GM19025 (cell line): Measurements from ENCODE around the gene SLC7A6.

Experiments used
- ATAC-seq: cut with Tn5 transposase; IDR thresholded peaks from one replicate; pipeline ENCODE4 v1.9.1; 2021; ENCODE audit warnings: mild to moderate bottlenecking, low read depth, moderate library complexity; ENCODE audit not compliant: unreplicated experiment

SLC7A6 gene

GRCh38 chr16:68264128-68265077 is at the start of gene SLC7A6:
Gene SLC7A6 (plus strand): TSS chr16:68264526. CDS start chr16:68274727, 10,201 bp downstream.
- peak; percentile 68 for ATAC-seq

DNA sequence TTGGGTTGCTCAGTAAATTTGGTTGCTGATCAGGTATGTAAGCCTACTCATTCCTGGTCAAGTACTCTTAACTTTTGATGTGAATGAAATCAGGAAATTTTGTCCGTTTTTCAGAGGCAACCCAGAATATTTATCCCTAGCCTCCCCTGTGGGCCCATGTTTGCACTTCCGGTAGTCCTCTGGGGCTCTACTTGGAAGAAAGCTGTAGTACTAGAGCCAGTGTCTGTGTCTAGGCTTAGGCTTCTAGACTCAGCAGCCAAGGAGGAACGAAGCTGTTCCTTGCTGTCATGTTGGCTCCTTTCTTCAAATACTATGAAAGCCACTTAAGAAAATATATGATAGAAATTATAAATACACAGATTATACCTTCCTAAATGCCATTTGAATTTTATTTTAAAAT is 49.6 kb upstream of the SLC7A6 start:
- no peak for ATAC-seq

GRCh38 chr16:68215302-68215701 is 49.0 kb upstream of the SLC7A6 start:
- ATAC-seq: no peak

DNA sequence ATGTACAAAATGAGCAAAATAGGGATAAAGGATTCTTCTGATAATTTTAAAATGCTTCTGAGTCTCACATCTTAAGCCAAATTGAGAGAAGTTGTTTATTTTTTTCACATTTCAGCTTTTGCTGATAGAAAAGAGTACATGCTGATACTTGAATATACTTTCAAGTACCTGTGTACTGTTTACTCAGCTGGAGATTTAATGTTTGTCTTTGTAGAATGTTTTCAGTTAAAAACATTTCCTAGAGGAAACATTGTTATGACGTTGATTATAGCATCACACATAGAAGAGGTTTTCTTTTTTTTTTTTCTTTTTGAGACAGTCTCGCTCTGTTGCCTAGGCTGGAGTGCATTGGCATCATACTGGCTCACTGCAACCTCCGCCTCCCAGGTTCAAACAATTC is 48.1 kb upstream of the SLC7A6 start:
- ATAC-seq: no peak

GRCh38 chr16:68217506-68217905 is 46.8 kb upstream of the SLC7A6 start:
- no peak for ATAC-seq

GRCh38 chr16:68219725-68220351 is 44.5 kb upstream of the SLC7A6 start:
- ATAC-seq: no peak

DNA sequence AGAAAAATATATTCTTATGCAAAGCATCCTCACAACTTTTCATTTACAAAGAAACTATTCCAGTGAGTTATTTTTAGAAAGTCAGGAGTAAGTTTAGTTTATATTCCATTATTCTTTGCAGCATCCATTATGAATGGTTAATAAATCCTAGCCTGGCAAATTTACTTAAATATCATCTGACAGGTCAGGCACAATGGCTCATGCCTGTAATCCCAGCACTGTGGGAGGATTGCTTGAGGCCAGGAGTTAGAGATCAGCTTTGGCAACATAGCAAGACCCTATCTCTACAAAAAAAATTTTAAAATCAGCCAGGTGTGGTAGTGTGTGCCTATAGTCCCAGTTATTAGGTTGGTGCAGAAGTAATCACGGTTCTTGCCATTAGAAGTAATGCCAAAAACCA is 41.3 kb upstream of the SLC7A6 start:
- no peak for ATAC-seq

DNA sequence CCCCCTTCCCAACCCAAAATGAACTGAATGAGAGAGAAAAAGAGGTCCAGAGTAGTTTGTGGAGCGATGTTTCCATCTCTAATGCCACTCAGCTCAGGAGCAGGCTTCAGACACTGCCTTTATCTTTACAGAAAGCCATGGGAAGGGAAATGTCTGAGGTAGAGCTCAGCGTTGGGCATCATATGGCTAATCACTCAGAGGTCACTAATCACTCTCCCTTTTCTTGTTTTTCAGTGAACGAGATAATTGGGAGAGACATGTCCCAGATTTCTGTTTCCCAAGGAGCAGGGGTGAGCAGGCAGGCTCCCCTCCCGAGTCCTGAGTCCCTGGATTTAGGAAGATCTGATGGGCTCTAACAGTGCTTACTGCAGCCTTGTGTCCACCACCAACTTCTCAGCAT is 38.2 kb upstream of the SLC7A6 start:
- ATAC-seq: no peak

- no peak for ATAC-seq
Measured at GRCh38 chr16:68227183-68227793, 37.0 kb upstream of the SLC7A6 start.

DNA sequence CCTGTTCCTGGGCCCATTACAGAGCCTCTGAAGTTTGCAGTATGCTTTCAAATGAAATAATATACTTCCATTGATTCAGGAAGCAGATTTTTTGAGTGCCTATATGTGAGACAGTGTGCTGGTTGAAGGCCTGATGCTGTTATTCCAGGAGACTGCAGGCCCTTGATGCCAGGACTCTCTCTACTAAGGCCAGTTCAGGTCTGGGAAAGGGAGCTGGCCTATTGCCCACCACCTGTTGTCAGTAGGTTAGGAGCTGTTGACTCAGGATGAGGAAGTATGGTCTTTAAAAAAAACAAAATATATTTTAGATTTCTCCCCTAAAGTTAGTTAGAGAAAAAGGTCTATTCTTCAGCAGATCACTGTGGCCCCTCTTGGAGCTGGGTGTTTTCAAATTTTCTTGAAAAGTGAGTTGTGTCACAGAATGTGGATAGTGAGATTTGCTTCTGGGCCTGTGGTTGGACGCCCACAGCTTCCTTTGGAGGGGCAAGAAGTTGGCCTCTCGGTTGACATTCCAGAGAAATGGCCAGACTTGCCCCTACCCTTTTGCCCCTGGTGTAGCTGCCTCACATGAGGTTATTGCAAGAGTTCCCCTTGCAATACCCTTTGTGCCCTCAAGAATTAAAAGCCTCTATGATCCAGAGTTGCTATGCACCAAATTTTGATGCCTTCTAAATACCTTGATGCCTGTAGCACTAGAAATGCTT is 36.3 kb upstream of the SLC7A6 start:
- ATAC-seq: no peak

DNA sequence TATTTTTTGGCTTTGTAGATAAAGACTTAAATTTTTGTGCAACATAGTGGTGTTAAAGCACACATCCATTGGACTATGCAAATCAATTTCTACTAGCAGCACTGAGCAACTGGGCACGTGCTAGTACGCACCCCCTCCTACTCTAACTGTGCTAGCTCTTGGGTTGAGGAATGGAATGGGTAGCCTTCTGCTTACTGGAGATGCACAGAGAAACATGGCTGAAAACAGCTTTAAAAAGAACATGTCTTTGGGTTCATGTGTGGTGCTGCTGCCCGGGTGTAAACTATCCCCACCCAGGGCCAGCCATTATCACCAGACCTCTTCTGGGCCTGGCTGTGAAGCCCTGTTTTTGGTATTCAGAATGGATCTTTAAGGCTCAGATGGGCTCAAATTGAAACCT is 35.7 kb upstream of the SLC7A6 start:
- no peak for ATAC-seq

DNA sequence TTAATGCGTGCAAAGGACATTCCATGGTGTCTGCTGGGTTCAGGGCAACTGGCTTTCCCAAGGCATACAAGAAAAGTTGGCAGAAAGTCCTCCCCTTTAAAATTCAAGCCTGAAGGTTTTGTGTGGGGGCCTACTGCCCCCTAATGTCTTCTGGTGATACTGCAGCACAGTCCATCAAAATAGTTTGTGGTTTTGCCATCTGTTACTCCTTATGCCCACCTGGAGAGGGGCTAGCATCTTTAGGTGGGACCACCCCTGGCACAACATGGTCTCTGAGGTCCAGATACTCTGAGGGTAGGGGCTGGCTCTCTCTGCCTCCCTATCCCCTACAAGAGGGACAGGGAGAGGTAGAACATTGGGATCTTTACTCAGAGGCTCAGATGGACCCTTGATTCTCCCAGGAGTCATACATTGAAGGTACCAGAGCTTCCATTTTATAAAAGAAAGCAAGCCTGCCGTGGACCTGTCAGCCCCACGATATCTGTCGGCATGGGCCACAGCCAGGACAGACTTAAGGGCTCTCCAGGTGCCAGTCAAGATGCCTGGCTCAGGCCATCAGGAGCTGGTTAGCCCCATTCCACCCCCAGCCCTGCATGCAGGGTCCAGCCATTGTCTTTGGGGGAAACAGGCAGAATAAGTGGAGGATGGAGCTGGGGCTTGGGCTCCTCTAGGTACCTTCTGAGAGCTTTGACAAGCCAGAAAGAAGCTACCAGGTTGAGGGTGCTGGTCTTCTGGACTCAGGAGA is 34.7 kb upstream of the SLC7A6 start:
- ATAC-seq: no peak

GRCh38 chr16:68230176-68230571 is 34.2 kb upstream of the SLC7A6 start:
- no peak for ATAC-seq

- no peak for ATAC-seq
Measured at GRCh38 chr16:68230956-68231355, 33.4 kb upstream of the SLC7A6 start.

GRCh38 chr16:68231384-68232136 is 32.8 kb upstream of the SLC7A6 start:
- no peak for ATAC-seq

- ATAC-seq: no peak
Measured at GRCh38 chr16:68232335-68232734, 32.0 kb upstream of the SLC7A6 start.

- no peak for ATAC-seq
Measured at GRCh38 chr16:68233085-68233834, 31.1 kb upstream of the SLC7A6 start.

DNA sequence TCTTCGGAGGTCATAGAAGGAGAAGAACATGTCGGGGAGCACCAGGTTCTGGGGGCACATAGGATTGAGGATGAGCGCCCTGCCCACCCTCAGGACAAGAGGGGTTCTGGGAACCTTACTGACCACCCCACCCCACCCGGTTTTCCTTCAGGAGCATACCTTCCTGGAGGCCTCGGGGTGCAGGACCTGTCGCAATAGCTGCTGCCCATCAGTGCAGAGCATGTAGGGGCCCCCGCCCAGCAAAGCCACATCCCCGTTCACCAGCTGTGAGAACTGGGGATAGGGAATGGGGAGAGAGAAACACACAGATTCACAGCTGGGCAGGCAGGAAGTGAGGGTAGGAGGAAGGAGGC is 30.5 kb upstream of the SLC7A6 start:
- no peak for ATAC-seq
